ENCODE results near the gene NKPD1.

Gene NKPD1

GRCh38 chr19:45195764-45196163 lies 35.0 kb upstream of the NKPD1 start:
- DNase-seq (ENCODE audit: low spot score), result peak; percentile 39
- ChIA-PET POLR2A (ENCODE audit: low non-redundant PET) (no interaction called here), CTCF (interaction anchor here (0.6 kb wide), 1 partner anchor 63 kb away, joined by 3 read pairs; no protein-coding TSS in a partner anchor)

GRCh38 chr19:45191375-45191774 lies 30.6 kb upstream of the NKPD1 start:
- ChIA-PET CTCF (interaction anchor here (0.6 to 1.0 kb wide), 4 partner anchors 9 to 147 kb away, joined by 3 to 4 read pairs (median 4); no protein-coding TSS in a partner anchor), POLR2A (ENCODE audit: low non-redundant PET) (no interaction called here)
- H3K27ac ChIP-seq, result peak overlapping the region; percentile 74
- TF ChIP-seq CTCF (conservative IDR thresholded peaks at IDR 0.05; ENCODE audit: low read depth), result no peak; the same call in 1 of the 2 replicates
- peak; percentile 46 for DNase-seq (ENCODE audit: low spot score)

More at GRCh38 chr19:45195764-45196163, 35.0 kb upstream of the NKPD1 start:
- H3K27ac ChIP-seq, result no peak overlapping the region
- no peak for TF ChIP-seq CTCF (conservative IDR thresholded peaks at IDR 0.05; ENCODE audit: low read depth)

GRCh38 chr19:45189971-45190370 lies 29.2 kb upstream of the NKPD1 start:
- no peak overlapping the region for H3K27ac ChIP-seq
- DNase-seq (ENCODE audit: low spot score), result no peak
- ChIA-PET POLR2A (ENCODE audit: low non-redundant PET) (no interaction called here), CTCF (interaction anchor here (0.7 kb wide), 1 partner anchor 11 kb away, joined by 4 read pairs; no protein-coding TSS in a partner anchor)
- TF ChIP-seq CTCF (conservative IDR thresholded peaks at IDR 0.05; ENCODE audit: low read depth), result no peak

- TF ChIP-seq CTCF (conservative IDR thresholded peaks at IDR 0.05; ENCODE audit: low read depth), result peak; percentile 70
- peak; percentile 34 for DNase-seq (ENCODE audit: low spot score)
- H3K27ac ChIP-seq, result peak overlapping the region; percentile 4; the same call in 1 of the 2 replicates
- POLR2A ChIA-PET (ENCODE audit: low non-redundant PET), result no interaction called here
- CTCF ChIA-PET, result interaction anchor here (1.0 kb wide), 1 partner anchor 34 kb away, joined by 5 read pairs; no protein-coding TSS in a partner anchor
Measured at GRCh38 chr19:45187421-45188100, 26.8 kb upstream of the NKPD1 start.

- no peak for TF ChIP-seq CTCF (conservative IDR thresholded peaks at IDR 0.05; ENCODE audit: low read depth)
- DNase-seq (ENCODE audit: low spot score), result no peak
- H3K27ac ChIP-seq, result peak overlapping the region; percentile 4; the same call in 1 of the 2 replicates
- CTCF ChIA-PET, result interaction anchor here (0.6 to 1.0 kb wide), 2 partner anchors 19 to 33 kb away, joined by 3 to 5 read pairs; no protein-coding TSS in a partner anchor
- POLR2A ChIA-PET (ENCODE audit: low non-redundant PET), result no interaction called here
Measured at GRCh38 chr19:45186509-45187334, 25.9 kb upstream of the NKPD1 start.

GRCh38 chr19:45184115-45184514 lies 23.3 kb upstream of the NKPD1 start:
- no peak overlapping the region for H3K27ac ChIP-seq
- CTCF ChIA-PET, result no interaction called here
- no peak for DNase-seq (ENCODE audit: low spot score)
- TF ChIP-seq CTCF (conservative IDR thresholded peaks at IDR 0.05; ENCODE audit: low read depth), result no peak
- POLR2A ChIA-PET (ENCODE audit: low non-redundant PET), result no interaction called here
